SK-N-SH (cell line): Measurements from ENCODE around the gene CCDC185. TPM values are rescaled to one million over a fixed set of nuclear protein-coding genes. Genes with fewer than 3 reads are reported as not detected.

Experiments
- CTCF ChIA-PET: fragments of 300-600, 350-600 bp; formaldehyde crosslinking; extraction: SDS; loops from one replicate; lab custom pipeline; 2021; lab: Yijun Ruan, JAX
- POLR2A ChIA-PET: fragments of 350-600 bp; sonication (Branson Sonifier 250); formaldehyde crosslinking; extraction: SDS; loops from one replicate; lab custom pipeline; 2020; ENCODE audit warnings: antibody characterized with exemption, inconsistent platforms; lab: Yijun Ruan, JAX
- DNase-seq: peaks from one replicate; pipeline ENCODE4 v3.0.0; 2012
- H2AFZ ChIP-seq: fragments of 200-600 bp; sonication (generic); 2 replicates; pipeline ENCODE4 v1.8.1; 2016; ENCODE audit warnings: antibody characterized with exemption, mild to moderate bottlenecking, low read depth
- H3F3A ChIP-seq: fragments of 200-600 bp; sonication (generic); replicated peaks from 2 replicates; pipeline ENCODE3; 2016; ENCODE audit warnings: antibody characterized with exemption, mild to moderate bottlenecking; ENCODE audit not compliant: insufficient read depth
- H3K27ac ChIP-seq, 2 experiments: fragments of 200-500 bp in 1 of 2; fragments of 200-600 bp in 1 of 2; sonication (Bioruptor generic) in 1 of 2; sonication (generic), shearing (Covaris generic) in 1 of 2; 2 replicates each; pipeline versions ENCODE4 v1.5.1 to v1.6.1; 2014 to 2016; ENCODE audit warnings: low read depth in 2 of 2, inconsistent platforms in 1 of 2, low read length in 1 of 2, mild to moderate bottlenecking in 1 of 2, mixed read lengths in 1 of 2
- H3K27me3 ChIP-seq: fragments of 200-600 bp; sonication (generic), shearing (Covaris generic); 2 replicates; pipeline ENCODE4 v1.6.1; 2016; ENCODE audit warnings: mixed run types; ENCODE audit not compliant: insufficient read depth
- H3K36me3 ChIP-seq, 2 experiments: fragments of 200-500 bp in 1 of 2; fragments of 200-600 bp in 1 of 2; sonication (Bioruptor generic) in 1 of 2; sonication (generic) in 1 of 2; replicated peaks in 1 of 2; 2 replicates each; pipeline versions ENCODE3 to v1.5.1; 2014 to 2016; ENCODE audit warnings: low read length in 1 of 2, mild to moderate bottlenecking in 1 of 2; ENCODE audit not compliant: insufficient read depth in 2 of 2, control insufficient read depth in 1 of 2
- H3K4me1 ChIP-seq, 2 experiments: fragments of 200-500 bp in 1 of 2; fragments of 200-600 bp in 1 of 2; sonication (Bioruptor generic) in 1 of 2; sonication (generic), shearing (Covaris generic) in 1 of 2; 2 replicates each; pipeline versions ENCODE4 v1.5.1 to v1.6.1; 2014 to 2016; ENCODE audit warnings: low read depth in 1 of 2, low read length in 1 of 2, mixed run types in 1 of 2; ENCODE audit not compliant: insufficient read depth in 2 of 2, control insufficient read depth in 1 of 2
- H3K4me2 ChIP-seq: fragments of 200-600 bp; sonication (generic), shearing (Covaris generic); 2 replicates; pipeline ENCODE4 v1.6.1; 2017; ENCODE audit warnings: mixed run types
- H3K4me3 ChIP-seq, 2 experiments: fragments of 200-500 bp in 1 of 2; fragments of 200-600 bp in 1 of 2; sonication (Bioruptor generic) in 1 of 2; sonication (generic), shearing (Covaris generic) in 1 of 2; 2 replicates each; pipeline versions ENCODE4 v1.5.1 to v1.8.1; 2014 to 2016; ENCODE audit warnings: low read depth in 2 of 2, inconsistent platforms in 1 of 2, low read length in 1 of 2, mild to moderate bottlenecking in 1 of 2, mixed read lengths in 1 of 2, moderate library complexity in 1 of 2
- H3K79me2 ChIP-seq: fragments of 200-600 bp; sonication (generic); 2 replicates; pipeline ENCODE4 v1.8.1; 2017; ENCODE audit warnings: mild to moderate bottlenecking; ENCODE audit not compliant: insufficient read depth
- H3K9ac ChIP-seq: fragments of 200-600 bp; sonication (generic); 2 replicates; pipeline ENCODE4 v1.6.1; 2017; ENCODE audit warnings: mixed run types
- H3K9me2 ChIP-seq: fragments of 200-600 bp; sonication (generic); 2 replicates; pipeline ENCODE4 v1.6.1; 2017; ENCODE audit warnings: mixed run types
- H3K9me3 ChIP-seq: fragments of 200-600 bp; sonication (generic); 2 replicates; pipeline ENCODE4 v1.6.1; 2017; ENCODE audit warnings: mixed run types, mild to moderate bottlenecking, moderate library complexity
- H4K20me1 ChIP-seq: fragments of 200-600 bp; sonication (generic); 2 replicates; pipeline ENCODE4 v1.6.1; 2017; ENCODE audit warnings: mild to moderate bottlenecking, mixed run types; ENCODE audit not compliant: insufficient read depth
- CHD2 ChIP-seq: fragments of 150-350 bp; IDR thresholded peaks from 2 replicates; pipeline ENCODE4 v1.6.1; 2018; ENCODE audit warnings: low read length; ENCODE audit not compliant: partially characterized antibody
- ELF1 ChIP-seq: IDR thresholded peaks from 2 replicates; pipeline ENCODE4 v1.4.0; 2012
- EP300 ChIP-seq, 2 experiments: IDR thresholded peaks; 2 replicates each; pipeline versions ENCODE4 v1.4.0 to v1.6.1; 2012; ENCODE audit warnings: borderline replicate concordance in 1 of 2, low read depth in 1 of 2, low read length in 1 of 2
- FOXJ3 ChIP-seq: sonication (generic); formaldehyde crosslinking; IDR thresholded peaks from 2 replicates; pipeline ENCODE4 v1.5.1; 2020; ENCODE audit warnings: mild to moderate bottlenecking, missing genetic modification reagents
- GABPA ChIP-seq: IDR thresholded peaks from 2 replicates; pipeline ENCODE4 v1.4.0; 2012; ENCODE audit warnings: low read depth, mild to moderate bottlenecking
- GATA2 ChIP-seq: sonication (generic); formaldehyde crosslinking; IDR thresholded peaks from 2 replicates; pipeline ENCODE4 v1.5.0; 2020; ENCODE audit warnings: mild to moderate bottlenecking, missing genetic modification reagents
- JUND ChIP-seq: IDR thresholded peaks from 2 replicates; pipeline ENCODE4 v1.4.0; 2012
- MXI1 ChIP-seq: IDR thresholded peaks from 2 replicates; pipeline ENCODE4 v1.6.1; 2012; ENCODE audit warnings: mild to moderate bottlenecking, low read depth, low read length, improper control_type of control experiment
- NFIC ChIP-seq: IDR thresholded peaks from 2 replicates; pipeline ENCODE4 v1.4.0; 2012; ENCODE audit warnings: borderline replicate concordance
- NRF1 ChIP-seq: IDR thresholded peaks from 2 replicates; pipeline ENCODE4 v1.6.1; 2012; ENCODE audit warnings: low read depth, mild to moderate bottlenecking, low read length
- RFX5 ChIP-seq: IDR thresholded peaks from 2 replicates; pipeline ENCODE4 v1.6.1; 2012; ENCODE audit warnings: mild to moderate bottlenecking, improper control_type of control experiment, low read length
- RXRA ChIP-seq: IDR thresholded peaks from 2 replicates; pipeline ENCODE4 v1.4.0; 2012; ENCODE audit warnings: low read depth, mild to moderate bottlenecking, borderline replicate concordance
- SMC3 ChIP-seq: IDR thresholded peaks from 2 replicates; pipeline ENCODE4 v1.6.1; 2012; ENCODE audit warnings: low read depth, low read length, improper control_type of control experiment
- TAF1 ChIP-seq: IDR thresholded peaks from 2 replicates; pipeline ENCODE4 v1.6.1; 2012; ENCODE audit warnings: low read depth, mild to moderate bottlenecking, low read length, moderate library complexity, borderline replicate concordance
- TEAD4 ChIP-seq: IDR thresholded peaks from 2 replicates; pipeline ENCODE4 v1.4.0; 2012; ENCODE audit warnings: mild to moderate bottlenecking, borderline replicate concordance; ENCODE audit not compliant: insufficient read depth
- USF1 ChIP-seq: IDR thresholded peaks from 2 replicates; pipeline ENCODE4 v1.4.0; 2012; ENCODE audit warnings: low read depth, borderline replicate concordance
- USF2 ChIP-seq: fragments of 150-350 bp; IDR thresholded peaks from 2 replicates; pipeline ENCODE4 v1.6.1; 2017; ENCODE audit warnings: antibody characterized with exemption, low read length, low read depth, borderline replicate concordance
- WGBS: methylation state at CpG from one replicate; pipeline ENCODE4 v1.1.6; 2017; ENCODE audit warnings: low lambda C conversion rate; 5-methylcytosine and 5-hydroxymethylcytosine counted together
- polyA plus RNA-seq, 3 experiments: library from polyadenylated mRNA; depleted of rRNA; stranded (reverse); fragments of >200 nt; gene quantifications; 2 replicates each; pipeline ENCODE4 v1.2.3, GENCODE V29; 2012
- TF ChIP-seq, protein P1 (sequence below): IDR thresholded peaks from 2 replicates; pipeline ENCODE4 v1.4.0; 2012; ENCODE audit warnings: low read depth, borderline replicate concordance

The CCDC185 gene
- polyA plus RNA-seq, 1 of the 3 experiments (the other 2 are of a cell fraction): not detected

DNA sequence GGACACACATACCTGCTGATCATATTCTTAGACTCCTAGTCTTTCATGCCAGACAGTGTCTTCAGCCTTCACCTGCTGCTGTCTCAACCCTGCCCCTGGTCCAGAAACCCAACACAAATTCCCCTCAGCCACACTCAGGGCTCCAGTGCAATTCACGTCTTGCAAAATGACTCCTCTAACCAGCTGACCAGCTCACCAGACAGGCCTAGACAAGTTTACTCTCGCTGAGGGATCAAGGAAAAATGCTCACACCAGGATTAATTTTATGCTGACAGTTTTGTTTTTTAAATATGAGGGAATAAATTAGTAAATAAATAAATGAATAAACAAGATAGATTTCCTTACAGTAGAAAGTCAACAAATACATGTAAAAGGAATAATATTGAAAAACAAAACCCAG, 28.5 kb downstream of the CCDC185 start:
- H3K27ac ChIP-seq: no peak overlapping the region
- H3K4me2 ChIP-seq: no peak overlapping the region
- no peak for DNase-seq
- no peak overlapping the region for H3K9ac ChIP-seq
- H4K20me1 ChIP-seq: no peaks in the 10 kb centered on the region
- ChIA-PET POLR2A (no interaction called here), CTCF (no interaction called here)
- H3K9me2 ChIP-seq: no peaks in the 10 kb centered on the region
- H3F3A ChIP-seq: no peaks in the 10 kb centered on the region
- no peaks in the 10 kb centered on the region for H3K9me3 ChIP-seq
- 4% methylated on average over 2 of the region's 2 CpGs for WGBS
- H3K36me3 ChIP-seq: no peaks in the 10 kb centered on the region
- no peak overlapping the region for H2AFZ ChIP-seq
- no peaks in the 10 kb centered on the region for H3K4me1 ChIP-seq
- TF ChIP-seq TEAD4: no peak
- no peak for TF ChIP-seq FOXJ3 (CRISPR knock-in tag)
- TF ChIP-seq, protein P1, sequence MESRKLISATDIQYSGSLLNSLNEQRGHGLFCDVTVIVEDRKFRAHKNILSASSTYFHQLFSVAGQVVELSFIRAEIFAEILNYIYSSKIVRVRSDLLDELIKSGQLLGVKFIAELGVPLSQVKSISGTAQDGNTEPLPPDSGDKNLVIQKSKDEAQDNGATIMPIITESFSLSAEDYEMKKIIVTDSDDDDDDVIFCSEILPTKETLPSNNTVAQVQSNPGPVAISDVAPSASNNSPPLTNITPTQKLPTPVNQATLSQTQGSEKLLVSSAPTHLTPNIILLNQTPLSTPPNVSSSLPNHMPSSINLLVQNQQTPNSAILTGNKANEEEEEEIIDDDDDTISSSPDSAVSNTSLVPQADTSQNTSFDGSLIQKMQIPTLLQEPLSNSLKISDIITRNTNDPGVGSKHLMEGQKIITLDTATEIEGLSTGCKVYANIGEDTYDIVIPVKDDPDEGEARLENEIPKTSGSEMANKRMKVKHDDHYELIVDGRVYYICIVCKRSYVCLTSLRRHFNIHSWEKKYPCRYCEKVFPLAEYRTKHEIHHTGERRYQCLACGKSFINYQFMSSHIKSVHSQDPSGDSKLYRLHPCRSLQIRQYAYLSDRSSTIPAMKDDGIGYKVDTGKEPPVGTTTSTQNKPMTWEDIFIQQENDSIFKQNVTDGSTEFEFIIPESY: no peak
- TF ChIP-seq NRF1: no peak
- no peak for TF ChIP-seq GATA2 (CRISPR knock-in tag)
- TF ChIP-seq ELF1: no peak
- TF ChIP-seq JUND: no peak
- no peak for TF ChIP-seq USF2
- no peak for TF ChIP-seq EP300 (IDR thresholded peaks at IDR 0.05; ENCODE audit: borderline replicate concordance in 1 of 2, low read depth in 1 of 2, low read length in 1 of 2)
- TF ChIP-seq GABPA: no peak
- no peak for TF ChIP-seq RFX5
- TF ChIP-seq CHD2: no peak
- TF ChIP-seq TAF1: no peak
- TF ChIP-seq USF1: no peak
- no peak for TF ChIP-seq SMC3
- no peak for TF ChIP-seq MXI1
- TF ChIP-seq RXRA: no peak
- TF ChIP-seq NFIC: no peak
- H3K4me3 ChIP-seq: no peak overlapping the region
- H3K79me2 ChIP-seq: no peaks in the 10 kb centered on the region
- H3K27me3 ChIP-seq: no peaks in the 10 kb centered on the region
